Astrocyte of the spinal cord (primary cell): ENCODE data around the gene MAEA.

Experiments used
- DNase-seq: peaks from one replicate; pipeline ENCODE4 v3.0.0; 2011; ENCODE audit warnings: low read depth, low spot score
- H3K4me3 ChIP-seq: 2 replicates; pipeline ENCODE4 v1.5.1; 2011; ENCODE audit warnings: low read depth, mild to moderate bottlenecking, low read length, moderate library complexity
- CTCF ChIP-seq: IDR thresholded peaks from 2 replicates; pipeline ENCODE4 v1.5.1; 2012; ENCODE audit warnings: low read depth, mild to moderate bottlenecking, low read length, inconsistent platforms
- in situ Hi-C: cut with HindIII; loops from 2 replicates; pipeline ENCODE4 v1.10.0; 2017; ENCODE audit warnings: low sequenced_read_pairs

The MAEA gene

GRCh38 chr4:1299301-1299860 is 9.7 kb downstream of the MAEA start:
- no peak overlapping the region for H3K4me3 ChIP-seq
- DNase-seq = no peak
- in situ Hi-C loops = no loop called here
- no peak for TF ChIP-seq CTCF

- peak; percentile 25 for DNase-seq
These were observed 11.1 kb downstream of the MAEA start for GRCh38 chr4:1300466-1301455.

GRCh38 chr4:1302159-1302558 is 12.5 kb downstream of the MAEA start:
- in situ Hi-C loops = no loop called here
- no peak for TF ChIP-seq CTCF
- no peak for DNase-seq
- H3K4me3 ChIP-seq = no peak overlapping the region

More at GRCh38 chr4:1300466-1301455, 11.1 kb downstream of the MAEA start:
- no peak overlapping the region for H3K4me3 ChIP-seq
- TF ChIP-seq CTCF = no peak
- in situ Hi-C loops = no loop called here

GRCh38 chr4:1305261-1305711 is 15.6 kb downstream of the MAEA start:
- TF ChIP-seq CTCF = no peak
- no peak overlapping the region for H3K4me3 ChIP-seq
- in situ Hi-C loops = no loop called here
- no peak for DNase-seq

GRCh38 chr4:1305781-1306455 is 16.2 kb downstream of the MAEA start:
- no peak overlapping the region for H3K4me3 ChIP-seq
- TF ChIP-seq CTCF = no peak
- no peak for DNase-seq
- in situ Hi-C loops = no loop called here

GRCh38 chr4:1307951-1308735 is 18.5 kb downstream of the MAEA start:
- TF ChIP-seq CTCF = no peak
- DNase-seq = no peak
- no peak overlapping the region for H3K4me3 ChIP-seq
- in situ Hi-C loops = no loop called here
